Measurements from ENCODE around the gene IFT57.

GRCh38 chr3:108171106-108171505 lies 51.1 kb downstream of the IFT57 start:
- TF ChIP-seq TAF1 (IDR thresholded peaks at IDR 0.05; ENCODE audit: low read depth, low read length) (no peak), POLR2A (IDR thresholded peaks at IDR 0.05; ENCODE audit: control extremely low read depth in 1 of 2, low read depth in 2 of 2, low read length in 2 of 2) (no peak), CTCF (IDR thresholded peaks at IDR 0.05; ENCODE audit: control extremely low read depth in 1 of 3, insufficient read depth in 1 of 3, low read depth in 1 of 3, low read length in 3 of 3) (no peak), CREB1 (IDR thresholded peaks at IDR 0.05) (no peak), SIX5 (IDR thresholded peaks at IDR 0.05; ENCODE audit: low read depth, low read length) (no peak), MAX (IDR thresholded peaks at IDR 0.05) (no peak)
